GM12875 (cell line): ENCODE results near the gene LMOD2.

Experiments
- H3K4me3 ChIP-seq: one replicate; pipeline ENCODE4 v1.5.1; 2011; ENCODE audit warnings: low read depth, low read length, control low read depth
- CTCF ChIP-seq: IDR thresholded peaks from 2 replicates; pipeline ENCODE4 v1.5.1; 2011; ENCODE audit warnings: low read depth, mild to moderate bottlenecking, control low read depth, inconsistent platforms, low read length, moderate library complexity, borderline replicate concordance; ENCODE audit not compliant: insufficient read depth

LMOD2 gene

GRCh38 chr7:123661765-123662164 lies 6.1 kb downstream of the LMOD2 start:
- no peak for TF ChIP-seq CTCF
- no peak overlapping the region for H3K4me3 ChIP-seq

- TF ChIP-seq CTCF: no peak
- H3K4me3 ChIP-seq: no peak overlapping the region
Measured at GRCh38 chr7:123662293-123662692, 6.6 kb downstream of the LMOD2 start.

GRCh38 chr7:123662755-123663154 lies 7.1 kb downstream of the LMOD2 start:
- H3K4me3 ChIP-seq: no peak overlapping the region
- TF ChIP-seq CTCF: no peak

- H3K4me3 ChIP-seq: no peak overlapping the region
- no peak for TF ChIP-seq CTCF
Measured at GRCh38 chr7:123663200-123663599, 7.5 kb downstream of the LMOD2 start.

GRCh38 chr7:123665157-123665556 lies 9.5 kb downstream of the LMOD2 start:
- no peak overlapping the region for H3K4me3 ChIP-seq
- TF ChIP-seq CTCF: no peak

GRCh38 chr7:123665896-123666295 lies 10.2 kb downstream of the LMOD2 start:
- H3K4me3 ChIP-seq: no peak overlapping the region
- TF ChIP-seq CTCF: no peak

GRCh38 chr7:123666492-123666891 lies 10.8 kb downstream of the LMOD2 start:
- TF ChIP-seq CTCF: no peak
- H3K4me3 ChIP-seq: no peak overlapping the region
